Kidney epithelial cell (primary cell): Measurements from ENCODE around the gene AP3S2. TPM values are rescaled to one million over a fixed set of nuclear protein-coding genes. Genes with fewer than 3 reads are reported as not detected.
"Not testable (repeated sequence)": the region's sequence is repeated elsewhere in the genome, so short reads cannot be mapped to it uniquely, and the experiment has no call there.

Source experiments
- DNase-seq: peaks from one replicate; pipeline ENCODE4 v3.0.0-alpha.2; 2010; ENCODE audit warnings: low read depth
- H3K27me3 ChIP-seq: 2 replicates; pipeline ENCODE4 v1.6.0; 2011; ENCODE audit warnings: low read length; ENCODE audit not compliant: control insufficient read depth, insufficient read depth
- H3K36me3 ChIP-seq: 2 replicates; pipeline ENCODE4 v1.5.1; 2011; ENCODE audit warnings: low read length; ENCODE audit not compliant: control insufficient read depth, insufficient read depth
- H3K4me3 ChIP-seq: 2 replicates; pipeline ENCODE4 v1.5.1; 2011; ENCODE audit warnings: low read depth, mild to moderate bottlenecking, control low read depth, low read length
- total RNA-seq: library from RNA; depleted of rRNA; stranded (reverse); fragments of >200 nt; gene quantifications from 2 replicates; pipeline ENCODE4 v1.2.3, GENCODE V29; 2015
- TF ChIP-seq, protein P1 (sequence below): IDR thresholded peaks from 2 replicates; pipeline ENCODE4 v1.5.1; 2011; ENCODE audit warnings: mild to moderate bottlenecking, moderate library complexity, low read length, control low read depth, inconsistent platforms; ENCODE audit not compliant: insufficient read depth, poor library complexity, severe bottlenecking

AP3S2 gene
- total RNA-seq: 47.1 and 66.6 TPM in 2 replicates

DNA sequence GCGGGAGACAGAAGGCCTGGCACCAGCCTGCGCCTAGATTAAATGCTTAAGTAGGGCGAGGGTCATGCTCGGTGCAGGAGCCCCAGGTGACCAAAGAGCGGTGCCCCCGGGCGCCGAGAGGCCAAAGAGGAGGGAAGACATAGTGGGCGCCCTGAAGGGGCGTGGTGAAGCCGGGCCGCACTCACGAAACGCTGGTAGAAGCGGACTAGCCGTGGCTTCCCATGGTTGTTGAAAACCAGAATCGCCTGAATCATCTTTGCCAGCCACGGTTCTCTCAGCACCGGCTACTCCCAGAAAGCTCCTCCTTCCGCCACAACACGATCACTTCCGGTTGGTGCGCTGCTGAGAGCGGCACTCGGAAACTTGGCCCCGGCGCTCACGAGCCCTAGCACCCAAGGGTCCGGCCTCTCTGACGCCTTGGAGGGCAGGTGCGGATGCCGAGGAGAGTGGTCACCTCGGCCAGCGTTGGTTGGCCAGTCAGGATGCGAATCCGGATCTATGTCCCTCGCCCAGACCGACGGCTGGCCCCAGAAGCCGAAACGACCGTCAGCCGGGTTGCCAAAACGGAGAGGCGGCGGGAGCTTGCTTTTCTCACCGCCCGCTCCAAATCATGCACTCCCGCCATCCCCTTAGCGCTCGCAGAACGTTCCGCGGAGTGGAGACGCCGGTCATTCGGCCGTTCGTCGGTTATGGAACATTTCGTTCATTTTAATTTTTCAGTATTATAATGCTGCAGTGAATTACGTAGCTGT lies at the start of gene AP3S2:
Gene AP3S2, minus strand, starts transcription at position 299 of the 752 bp plus-strand sequence. Its CDS starts 45 bp downstream, at position 254.
- peak within 1 kb of the TSS; percentile 97 for H3K4me3 ChIP-seq

DNA sequence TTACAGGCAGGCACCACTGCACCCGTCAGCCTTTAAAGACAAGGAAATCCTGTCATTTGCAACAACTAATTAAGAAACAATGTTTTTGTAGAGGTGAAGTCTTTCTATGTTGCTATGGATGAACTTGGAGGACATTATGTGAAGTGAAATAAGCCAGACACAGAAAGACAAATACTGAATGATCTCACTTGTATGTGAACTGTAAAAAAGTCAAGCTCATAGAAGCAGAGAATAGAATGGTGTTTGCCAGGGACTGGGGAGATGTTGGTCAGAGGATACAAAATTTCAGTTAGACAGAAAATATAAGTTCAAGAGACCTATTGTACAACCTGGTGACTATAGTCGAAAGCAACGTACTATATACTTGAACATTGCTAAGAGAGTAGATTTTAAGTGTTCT lies 46.1 kb upstream of the AP3S2 start:
- no peaks in the 10 kb centered on the region for H3K27me3 ChIP-seq
- TF ChIP-seq, protein P1, sequence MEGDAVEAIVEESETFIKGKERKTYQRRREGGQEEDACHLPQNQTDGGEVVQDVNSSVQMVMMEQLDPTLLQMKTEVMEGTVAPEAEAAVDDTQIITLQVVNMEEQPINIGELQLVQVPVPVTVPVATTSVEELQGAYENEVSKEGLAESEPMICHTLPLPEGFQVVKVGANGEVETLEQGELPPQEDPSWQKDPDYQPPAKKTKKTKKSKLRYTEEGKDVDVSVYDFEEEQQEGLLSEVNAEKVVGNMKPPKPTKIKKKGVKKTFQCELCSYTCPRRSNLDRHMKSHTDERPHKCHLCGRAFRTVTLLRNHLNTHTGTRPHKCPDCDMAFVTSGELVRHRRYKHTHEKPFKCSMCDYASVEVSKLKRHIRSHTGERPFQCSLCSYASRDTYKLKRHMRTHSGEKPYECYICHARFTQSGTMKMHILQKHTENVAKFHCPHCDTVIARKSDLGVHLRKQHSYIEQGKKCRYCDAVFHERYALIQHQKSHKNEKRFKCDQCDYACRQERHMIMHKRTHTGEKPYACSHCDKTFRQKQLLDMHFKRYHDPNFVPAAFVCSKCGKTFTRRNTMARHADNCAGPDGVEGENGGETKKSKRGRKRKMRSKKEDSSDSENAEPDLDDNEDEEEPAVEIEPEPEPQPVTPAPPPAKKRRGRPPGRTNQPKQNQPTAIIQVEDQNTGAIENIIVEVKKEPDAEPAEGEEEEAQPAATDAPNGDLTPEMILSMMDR: no peak
- H3K36me3 ChIP-seq: no peaks in the 10 kb centered on the region
- H3K4me3 ChIP-seq: no peak overlapping the region
- DNase-seq: no peak

More for the DNA sequence above, at the start of gene AP3S2:
- TF ChIP-seq, protein P1: no peak
- no peaks in the 10 kb centered on the region for H3K36me3 ChIP-seq
- peak; percentile 63 for DNase-seq
- no peaks in the 10 kb centered on the region for H3K27me3 ChIP-seq

DNA sequence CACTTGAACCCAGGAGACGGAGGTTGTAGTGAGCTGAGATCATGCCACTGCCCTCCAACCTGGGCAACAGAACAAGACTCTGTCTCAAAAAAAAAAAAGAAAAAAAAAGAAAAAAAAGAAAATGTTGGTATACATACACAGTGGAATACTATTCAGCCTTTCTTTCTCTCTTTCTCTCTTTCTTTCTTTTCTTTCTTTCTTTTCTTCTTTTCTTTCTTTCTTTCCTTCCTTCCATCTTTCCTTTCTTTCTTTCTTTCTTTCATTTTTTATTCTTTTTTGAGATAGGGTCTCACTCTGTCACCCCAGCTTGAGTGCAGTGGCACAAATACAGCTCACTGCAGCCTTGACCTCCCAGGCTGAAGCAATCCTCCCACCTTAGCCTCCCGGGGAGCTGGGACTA lies 45.6 kb upstream of the AP3S2 start:
- not testable (repeated sequence) for H3K27me3 ChIP-seq, H3K36me3 ChIP-seq, DNase-seq, H3K4me3 ChIP-seq

DNA sequence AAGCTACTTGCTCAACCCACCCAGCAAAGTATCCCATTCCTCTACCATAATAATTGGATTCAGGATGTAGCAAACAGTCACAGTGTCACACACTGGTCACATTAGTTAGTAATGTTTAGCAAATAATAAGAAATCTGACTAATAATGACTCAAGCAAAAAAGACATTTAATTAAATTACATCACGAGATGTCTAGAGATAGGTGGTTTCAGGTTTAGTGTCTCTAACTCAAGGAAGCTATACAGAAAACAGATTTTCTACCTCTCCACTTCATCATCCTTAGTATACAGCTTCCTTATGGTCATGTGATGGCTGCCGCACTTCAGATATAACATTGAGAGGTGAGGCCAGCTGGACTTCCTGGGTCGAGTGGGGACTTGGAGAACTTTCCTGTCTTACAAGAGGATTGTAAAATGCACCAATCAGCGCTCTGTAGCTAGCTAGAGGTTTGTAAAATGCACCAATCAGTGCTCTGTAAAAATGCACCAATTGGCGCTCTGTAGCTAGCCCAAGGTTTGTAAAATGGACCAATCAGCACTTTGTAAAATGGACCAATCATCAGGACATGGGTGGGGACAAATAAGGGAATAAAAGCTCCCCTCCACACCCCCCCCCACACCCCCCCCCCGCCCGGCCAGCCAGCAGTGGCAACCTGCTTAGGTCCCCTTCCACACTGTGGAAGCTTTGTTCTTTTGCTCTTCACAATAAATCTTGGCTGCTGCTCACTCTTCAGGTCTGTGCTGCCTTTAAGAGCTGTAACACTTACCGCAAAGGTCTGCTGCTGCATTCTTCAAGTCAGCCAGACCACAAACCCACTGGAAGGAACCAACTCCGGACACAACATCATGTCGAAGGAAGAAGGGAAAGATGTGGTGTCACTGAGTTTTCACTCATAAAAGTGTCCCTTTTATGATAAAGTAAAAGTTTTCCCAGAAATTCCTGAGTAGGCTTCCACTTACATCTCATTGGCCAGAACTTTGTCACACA lies 43.9 kb upstream of the AP3S2 start:
- no peak for DNase-seq
- TF ChIP-seq, protein P1: no peak
- H3K27me3 ChIP-seq: peaks cover 2% of the 10 kb centered on the region
- no peaks in the 10 kb centered on the region for H3K36me3 ChIP-seq
- no peak overlapping the region for H3K4me3 ChIP-seq

DNA sequence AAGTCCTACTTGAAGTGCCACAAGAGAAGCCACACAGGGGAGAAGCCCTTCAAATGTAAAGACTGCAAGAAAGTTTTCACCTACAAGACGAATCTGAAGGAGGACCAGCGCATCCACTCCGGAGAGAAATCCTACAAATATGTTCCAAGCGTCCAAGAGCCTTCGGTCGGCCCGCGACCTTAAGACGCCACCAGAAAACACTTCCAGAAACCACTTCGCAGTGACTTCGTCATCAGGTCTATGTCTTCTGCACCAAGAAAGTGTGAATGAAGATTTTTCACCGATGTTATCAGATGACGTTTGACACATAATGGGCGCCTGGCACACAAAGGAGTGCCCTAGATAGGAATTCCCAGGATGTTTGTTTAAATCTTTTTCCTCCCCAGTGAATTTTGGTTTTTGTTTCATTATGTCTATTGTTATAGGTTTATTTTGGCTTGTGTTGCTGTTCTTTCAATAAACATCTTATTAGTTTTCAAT lies 43.0 kb upstream of the AP3S2 start:
- H3K36me3 ChIP-seq: no peaks in the 10 kb centered on the region
- TF ChIP-seq, protein P1: no peak
- peaks cover 2% of the 10 kb centered on the region for H3K27me3 ChIP-seq
- H3K4me3 ChIP-seq: no peak overlapping the region
- DNase-seq: no peak
